Body of pancreas (tissue), 4 donors: Measurements from ENCODE around the gene KRTAP15-1. TPM values are rescaled to one million over a fixed set of nuclear protein-coding genes. Genes with fewer than 3 reads are reported as not detected.
A peak's percentile ranks its signal among the peaks of the same experiment; 100 is the strongest.

Experiments
- ATAC-seq: fragments of 150-250 bp; one replicate; pipeline ENCODE4 v1.9.1; 2016
- DNase-seq, 4 donors: peaks; one replicate each; pipeline ENCODE4 v3.0.0-alpha.2; 2019
- H3K27ac ChIP-seq, 4 donors: fragments of 200-600 bp; sonication (generic); 1 replicate in 3 of 4; 2 replicates in 1 of 4; pipeline versions ENCODE4 v1.5.1 to v1.6.1; 2016 to 2019; ENCODE audit warnings: mild to moderate bottlenecking in 1 of 4, mixed read lengths in 1 of 4, moderate library complexity in 1 of 4
- H3K27me3 ChIP-seq, 2 donors: fragments of 200-600 bp; sonication (generic); one replicate each; pipeline ENCODE4 v1.6.0; 2016; ENCODE audit warnings: mild to moderate bottlenecking in 1 of 2
- H3K36me3 ChIP-seq, 2 donors: fragments of 200-600 bp; sonication (generic); replicated peaks in 1 of 2; 2 replicates each; pipeline ENCODE4 v1.5.1; 2016; ENCODE audit warnings: low read depth in 2 of 2; ENCODE audit not compliant: insufficient read depth in 1 of 2
- H3K4me1 ChIP-seq: fragments of 200-600 bp; sonication (generic); one replicate; pipeline ENCODE4 v1.6.0; 2016
- H3K4me3 ChIP-seq, 2 donors: fragments of 200-600 bp; sonication (generic); 1 replicate in 1 of 2; 2 replicates in 1 of 2; pipeline ENCODE4 v1.5.1; 2016 to 2019
- H3K9me3 ChIP-seq, 3 donors: fragments of 200-600 bp; sonication (generic); 1 replicate in 2 of 3; 2 replicates in 1 of 3; pipeline ENCODE4 v1.5.1; 2016
- POLR2A ChIP-seq, 3 donors: fragments of 450-650 bp; IDR thresholded peaks; one replicate each; pipeline ENCODE4 v1.6.1; 2016; ENCODE audit warnings: antibody characterized with exemption in 3 of 3, mild to moderate bottlenecking in 2 of 3
- WGBS, 2 donors: methylation state at CpG; one replicate each; pipeline ENCODE4 v1.1.5; 2017; 5-methylcytosine and 5-hydroxymethylcytosine counted together
- intact Hi-C: fragments of 100-400 bp; cut with DNase I; formaldehyde crosslinking; loops from one replicate; pipeline ENCODE4 v1.15.1; 2023
- total RNA-seq, 2 donors: library from RNA; depleted of rRNA; stranded (reverse); fragments of >200 nt; gene quantifications; one replicate each; pipeline ENCODE4 v1.1.0, GENCODE V29; 2016
- TF ChIP-seq, protein P1 (sequence below), 7 experiments: fragments of 450-650 bp in 4 of 7; fragments of 200-600 bp in 3 of 7; sonication (generic) in 3 of 7; IDR thresholded peaks; one replicate each; pipeline ENCODE4 v1.5.1; 2016 to 2019; ENCODE audit warnings: antibody characterized with exemption in 7 of 7

The KRTAP15-1 gene, protein sequence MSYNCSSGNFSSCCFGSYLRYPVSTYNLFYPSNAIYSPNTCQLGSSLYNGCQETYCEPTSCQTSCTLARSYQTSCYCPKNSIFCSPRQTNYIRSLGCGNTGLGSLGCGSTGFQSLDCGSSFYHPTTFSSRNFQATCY
- not detected for total RNA-seq

DNA sequence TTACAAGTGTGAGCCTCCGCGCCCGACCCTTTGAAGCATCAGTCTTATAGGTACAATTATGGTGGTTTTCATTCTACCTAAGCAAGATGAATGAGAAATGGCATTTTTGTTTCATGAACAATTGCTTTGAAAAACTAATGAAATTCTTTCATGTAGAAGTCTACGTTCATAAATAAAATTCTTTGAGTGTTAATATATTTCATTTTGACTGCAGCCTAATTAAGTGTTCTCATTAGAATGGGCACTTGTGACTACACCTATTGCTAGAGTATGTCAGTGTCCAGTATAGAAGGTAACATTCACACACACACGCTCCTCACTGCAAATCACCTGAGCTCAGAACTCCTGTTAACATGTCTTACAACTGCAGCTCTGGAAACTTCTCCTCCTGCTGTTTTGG lies at the start of gene KRTAP15-1:
TSS of gene KRTAP15-1 (plus strand) at position 301 of the 400 bp plus-strand sequence. CDS start at position 354, 53 bp downstream.
- TF ChIP-seq, protein P1, sequence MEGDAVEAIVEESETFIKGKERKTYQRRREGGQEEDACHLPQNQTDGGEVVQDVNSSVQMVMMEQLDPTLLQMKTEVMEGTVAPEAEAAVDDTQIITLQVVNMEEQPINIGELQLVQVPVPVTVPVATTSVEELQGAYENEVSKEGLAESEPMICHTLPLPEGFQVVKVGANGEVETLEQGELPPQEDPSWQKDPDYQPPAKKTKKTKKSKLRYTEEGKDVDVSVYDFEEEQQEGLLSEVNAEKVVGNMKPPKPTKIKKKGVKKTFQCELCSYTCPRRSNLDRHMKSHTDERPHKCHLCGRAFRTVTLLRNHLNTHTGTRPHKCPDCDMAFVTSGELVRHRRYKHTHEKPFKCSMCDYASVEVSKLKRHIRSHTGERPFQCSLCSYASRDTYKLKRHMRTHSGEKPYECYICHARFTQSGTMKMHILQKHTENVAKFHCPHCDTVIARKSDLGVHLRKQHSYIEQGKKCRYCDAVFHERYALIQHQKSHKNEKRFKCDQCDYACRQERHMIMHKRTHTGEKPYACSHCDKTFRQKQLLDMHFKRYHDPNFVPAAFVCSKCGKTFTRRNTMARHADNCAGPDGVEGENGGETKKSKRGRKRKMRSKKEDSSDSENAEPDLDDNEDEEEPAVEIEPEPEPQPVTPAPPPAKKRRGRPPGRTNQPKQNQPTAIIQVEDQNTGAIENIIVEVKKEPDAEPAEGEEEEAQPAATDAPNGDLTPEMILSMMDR (IDR thresholded peaks at IDR 0.05) = no peak
- no peak for TF ChIP-seq POLR2A (IDR thresholded peaks at IDR 0.05)
- H3K27me3 ChIP-seq = no peaks in the 10 kb centered on the region
- no peaks in the 10 kb centered on the region for H3K9me3 ChIP-seq
- H3K4me1 ChIP-seq = no peaks in the 10 kb centered on the region
- H3K36me3 ChIP-seq = no peaks in the 10 kb centered on the region
- 78 to 84% methylated on average over 5 of the region's 5 CpGs for WGBS, 2 donors
- H3K27ac ChIP-seq = no peak within 1 kb of the TSS
- intact Hi-C loops = no loop called here
- ATAC-seq (no peak), DNase-seq (no peak)
- no peak within 1 kb of the TSS for H3K4me3 ChIP-seq

DNA sequence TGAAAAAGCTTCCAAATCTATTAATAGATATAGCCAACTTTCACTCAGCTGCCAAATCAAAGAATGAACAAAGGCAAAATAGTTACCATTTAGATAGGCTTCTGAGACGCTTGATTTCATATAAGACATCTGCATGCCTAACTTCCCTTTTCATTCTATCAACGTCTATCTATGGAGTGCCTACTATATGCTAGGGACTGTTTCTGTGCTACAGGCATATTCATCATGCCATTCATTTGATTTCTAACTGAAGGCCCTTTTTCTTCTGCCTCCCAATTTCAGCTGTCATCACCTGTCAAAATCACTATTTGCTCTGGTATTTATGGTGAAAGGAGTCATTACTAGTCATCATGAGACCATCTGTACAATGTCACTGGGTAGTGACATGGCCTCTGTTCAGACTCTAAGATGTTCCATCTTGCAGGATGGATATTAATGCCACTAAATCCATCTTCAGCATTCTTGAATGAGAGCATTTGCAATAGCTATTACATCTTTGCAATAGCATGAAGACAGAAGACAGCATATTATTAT lies 48.5 kb upstream of the KRTAP15-1 start:
- Histone ChIP-seq H3K36me3 (no peaks in the 10 kb centered on the region), H3K4me3 (no peak overlapping the region), H3K27me3 (no peaks in the 10 kb centered on the region), H3K9me3 (no peaks in the 10 kb centered on the region), H3K4me1 (no peaks in the 10 kb centered on the region), H3K27ac (no peak overlapping the region)
- 50 to 51% methylated on average over 2 of the region's 2 CpGs for WGBS, 2 donors
- no peak for ATAC-seq
- TF ChIP-seq, protein P1 (IDR thresholded peaks at IDR 0.05) = no peak
- no peak for TF ChIP-seq POLR2A (IDR thresholded peaks at IDR 0.05)
- intact Hi-C loops = no loop called here
- no peak for DNase-seq

DNA sequence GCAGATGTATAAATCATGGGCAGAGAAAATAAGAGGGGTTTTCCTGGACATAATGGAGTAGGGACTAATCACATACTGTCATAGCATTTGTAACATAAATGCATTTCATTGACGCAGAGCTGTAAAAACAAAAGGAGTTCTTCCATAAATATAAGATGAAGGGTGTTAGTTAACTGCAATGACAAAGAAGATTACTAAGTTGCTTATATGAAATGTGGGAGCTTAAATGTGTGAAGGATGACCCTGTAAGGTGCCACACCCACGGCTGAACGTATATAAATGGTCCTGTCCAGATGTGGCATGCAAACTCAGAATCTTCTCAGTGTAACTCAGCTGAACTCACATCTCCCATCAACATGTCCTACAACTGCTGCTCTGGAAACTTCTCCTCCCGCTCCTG lies 44.3 kb upstream of the KRTAP15-1 start, which contains the start of gene KRTAP13-1:
TSS of gene KRTAP13-1 (plus strand) at position 301 of the 400 bp plus-strand sequence. CDS start at position 357, 56 bp downstream.
- no peaks in the 10 kb centered on the region for H3K36me3 ChIP-seq
- 66 to 67% methylated on average over 4 of the region's 4 CpGs for WGBS, 2 donors
- no peak within 1 kb of the TSS for H3K27ac ChIP-seq
- intact Hi-C loops = no loop called here
- TF ChIP-seq POLR2A (IDR thresholded peaks at IDR 0.05) = no peak
- TF ChIP-seq, protein P1 (IDR thresholded peaks at IDR 0.05) = no peak
- DNase-seq (no peak), ATAC-seq (no peak)
- H3K27me3 ChIP-seq = no peaks in the 10 kb centered on the region
- H3K9me3 ChIP-seq = no peaks in the 10 kb centered on the region
- H3K4me3 ChIP-seq = no peak within 1 kb of the TSS
- no peaks in the 10 kb centered on the region for H3K4me1 ChIP-seq

DNA sequence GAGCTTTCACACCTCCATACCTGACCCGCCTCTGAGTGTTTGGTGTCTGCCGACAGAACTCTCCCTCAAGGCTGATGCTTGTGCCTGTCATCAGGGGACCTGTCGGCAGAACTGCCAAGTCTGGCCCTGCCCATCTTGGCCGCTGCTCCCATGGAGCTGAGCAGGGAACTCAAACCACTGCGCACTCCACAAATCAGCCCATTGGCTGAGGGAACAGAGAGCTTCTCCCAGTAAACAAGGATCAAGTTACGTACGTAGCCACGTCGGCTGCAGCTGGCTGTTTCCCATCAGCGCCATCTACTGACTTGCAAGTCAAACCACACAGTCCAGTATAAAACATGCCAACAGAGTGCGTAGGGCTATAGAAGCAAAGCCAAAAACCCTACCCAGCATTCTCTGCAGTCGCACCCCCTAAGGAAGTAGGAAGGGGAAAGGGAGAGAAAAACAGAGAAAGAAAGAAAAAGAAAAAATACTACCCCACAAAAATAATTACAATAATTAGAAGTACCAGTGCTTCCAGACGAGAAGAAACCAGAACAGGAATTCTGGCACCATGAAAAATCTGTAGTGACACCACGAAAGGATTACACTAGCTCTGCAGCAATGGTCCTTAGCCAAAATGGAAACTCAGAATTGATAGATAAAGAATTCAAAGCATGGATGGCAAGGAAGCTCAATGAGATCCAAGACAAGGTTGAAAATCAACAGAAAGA lies 31.1 kb upstream of the KRTAP15-1 start:
- WGBS, 2 donors = 15 to 19% methylated on average over 12 to 14 of the region's 14 CpGs
- intact Hi-C loops = no loop called here
- DNase-seq = peak; percentile 89 to 94 (median 91)

More for the DNA sequence above, 31.1 kb upstream of the KRTAP15-1 start:
- Histone ChIP-seq H3K4me3 (no peak overlapping the region), H3K27ac (peak overlapping the region in 1 of 4 donors; percentile 24), H3K36me3 (no peaks in the 10 kb centered on the region), H3K9me3 (no peaks in the 10 kb centered on the region), H3K4me1 (no peaks in the 10 kb centered on the region), H3K27me3 (no peaks in the 10 kb centered on the region)
- TF ChIP-seq, protein P1 (IDR thresholded peaks at IDR 0.05) = peak in 5 of 7 experiments; percentile 26 to 68 (median 56)
- peak in 1 of 3 donors; percentile 17 for TF ChIP-seq POLR2A (IDR thresholded peaks at IDR 0.05)
- peak; percentile 99 for ATAC-seq
